Hepatocyte (in vitro differentiated cells): ENCODE data around the gene TLR9. TPM values are rescaled to one million over a fixed set of nuclear protein-coding genes. Genes with fewer than 3 reads are reported as not detected.

ENCODE experiments used
- DNase-seq: peaks from one replicate; pipeline ENCODE4 v3.0.0-alpha.2; 2016; ENCODE audit warnings: low spot score
- H2AFZ ChIP-seq: fragments of 200-600 bp; sonication (generic); 2 replicates; pipeline ENCODE4 v1.6.0; 2016; ENCODE audit warnings: antibody characterized with exemption, mild to moderate bottlenecking
- H3K27ac ChIP-seq: fragments of 200-600 bp; sonication (generic); 2 replicates; pipeline ENCODE4 v1.5.1; 2016; ENCODE audit warnings: mild to moderate bottlenecking
- H3K27me3 ChIP-seq: fragments of 200-600 bp; sonication (generic); 2 replicates; pipeline ENCODE4 v1.6.1; 2016
- H3K36me3 ChIP-seq: fragments of 200-600 bp; sonication (generic); replicated peaks from 2 replicates; pipeline ENCODE4 v1.5.1; 2016; ENCODE audit warnings: low read depth; ENCODE audit not compliant: insufficient read depth
- H3K4me1 ChIP-seq: fragments of 200-600 bp; sonication (generic); 2 replicates; pipeline ENCODE4 v1.5.1; 2016; ENCODE audit warnings: mild to moderate bottlenecking, moderate library complexity; ENCODE audit not compliant: insufficient read depth
- H3K4me2 ChIP-seq: fragments of 200-600 bp; sonication (generic); 2 replicates; pipeline ENCODE4 v1.6.0; 2016
- H3K4me3 ChIP-seq: fragments of 200-600 bp; sonication (generic); 2 replicates; pipeline ENCODE4 v1.5.1; 2016; ENCODE audit warnings: mild to moderate bottlenecking
- H3K79me2 ChIP-seq: fragments of 200-600 bp; sonication (generic); 2 replicates; pipeline ENCODE4 v1.6.0; 2017; ENCODE audit warnings: mild to moderate bottlenecking
- H3K9me2 ChIP-seq: fragments of 200-600 bp; sonication (generic); replicated peaks from 2 replicates; pipeline ENCODE4 v1.6.0; 2017; ENCODE audit warnings: mild to moderate bottlenecking; ENCODE audit not compliant: insufficient read depth
- H3K9me3 ChIP-seq: fragments of 200-600 bp; sonication (generic); 2 replicates; pipeline ENCODE4 v1.5.1; 2016; ENCODE audit warnings: low read depth, mild to moderate bottlenecking
- H4K20me1 ChIP-seq: fragments of 200-600 bp; sonication (generic); 2 replicates; pipeline ENCODE4 v1.6.0; 2016; ENCODE audit warnings: mild to moderate bottlenecking; ENCODE audit not compliant: insufficient read depth, poor library complexity, severe bottlenecking
- CTCF ChIP-seq: fragments of 200-600 bp; sonication (generic); IDR thresholded peaks from 2 replicates; pipeline ENCODE4 v1.5.1; 2016; ENCODE audit warnings: antibody characterized with exemption, mild to moderate bottlenecking; ENCODE audit not compliant: poor library complexity
- EZH2 ChIP-seq: fragments of 200-600 bp; sonication (generic); IDR thresholded peaks from 2 replicates; pipeline ENCODE4 v1.6.1; 2016; ENCODE audit warnings: antibody characterized with exemption, mild to moderate bottlenecking, borderline replicate concordance
- EZH2phosphoT487 ChIP-seq: fragments of 200-600 bp; sonication (generic); IDR thresholded peaks from one replicate; pipeline ENCODE4 v1.6.1; 2018; ENCODE audit warnings: antibody characterized with exemption, mild to moderate bottlenecking, low read depth, moderate library complexity; ENCODE audit not compliant: unreplicated experiment, severe bottlenecking
- WGBS: methylation state at CpG from one replicate; pipeline ENCODE4 v1.1.6; 2016; ENCODE audit warnings: low lambda C conversion rate; ENCODE audit errors: missing lambda C conversion rate; 5-methylcytosine and 5-hydroxymethylcytosine counted together
- polyA plus RNA-seq: library from polyadenylated mRNA; unstranded; fragments of >200 nt; fragmentation: Nextera tagmentation; extraction: Ambion mirVana; gene quantifications from 2 replicates; pipeline ENCODE4 v1.2.1, GENCODE V29; 2016
- total RNA-seq: library from RNA; depleted of rRNA; stranded (reverse); fragments of >200 nt; gene quantifications from 2 replicates; pipeline ENCODE4 v1.2.3, GENCODE V29; 2014

Gene TLR9
- total and polyA plus RNA-seq, 2 experiments from 2014 or later, result not detected

- no peak overlapping the region for H3K27ac ChIP-seq
- peaks cover 25% of the 10 kb centered on the region for H3K4me1 ChIP-seq
- H3K4me2 ChIP-seq, result no peak overlapping the region
- no peak for TF ChIP-seq CTCF
- TF ChIP-seq EZH2phosphoT487, result no peak
- TF ChIP-seq EZH2, result no peak
- WGBS, result 86% methylated on average over 9 of the region's 9 CpGs
- H2AFZ ChIP-seq, result no peak overlapping the region
- H3K27me3 ChIP-seq, result no peaks in the 10 kb centered on the region
- no peaks in the 10 kb centered on the region for H3K9me3 ChIP-seq
- no peaks in the 10 kb centered on the region for H3K36me3 ChIP-seq
- H3K79me2 ChIP-seq, result peaks cover 4% of the 10 kb centered on the region
- no peak overlapping the region for H3K4me3 ChIP-seq
- no peaks in the 10 kb centered on the region for H4K20me1 ChIP-seq
- DNase-seq, result peak; percentile 10
- H3K9me2 ChIP-seq, result no peaks in the 10 kb centered on the region
Measured at GRCh38 chr3:52243791-52244628, 18.6 kb upstream of the TLR9 start.

- H3K4me1 ChIP-seq, result peaks cover 41% of the 10 kb centered on the region
- no peak overlapping the region for H3K4me2 ChIP-seq
- 63% methylated on average over 1 of the region's 1 CpG for WGBS
- no peaks in the 10 kb centered on the region for H3K9me3 ChIP-seq
- no peak overlapping the region for H3K27ac ChIP-seq
- H3K27me3 ChIP-seq, result no peaks in the 10 kb centered on the region
- H2AFZ ChIP-seq, result no peak overlapping the region
- no peak for DNase-seq
- peaks cover 7% of the 10 kb centered on the region for H4K20me1 ChIP-seq
- H3K79me2 ChIP-seq, result peaks cover 21% of the 10 kb centered on the region
- no peak for TF ChIP-seq EZH2
- TF ChIP-seq EZH2phosphoT487, result no peak
- TF ChIP-seq CTCF, result no peak
- no peak overlapping the region for H3K4me3 ChIP-seq
- no peaks in the 10 kb centered on the region for H3K9me2 ChIP-seq
- no peaks in the 10 kb centered on the region for H3K36me3 ChIP-seq
Measured at GRCh38 chr3:52242039-52242438, 16.6 kb upstream of the TLR9 start.

GRCh38 chr3:52240886-52241370, 15.5 kb upstream of the TLR9 start:
- TF ChIP-seq CTCF (no peak), EZH2phosphoT487 (no peak)
- H3K36me3 ChIP-seq, result no peaks in the 10 kb centered on the region
- H3K27me3 ChIP-seq, result no peaks in the 10 kb centered on the region
- H3K4me3 ChIP-seq, result no peak overlapping the region
- peaks cover 7% of the 10 kb centered on the region for H4K20me1 ChIP-seq
- H3K79me2 ChIP-seq, result peaks cover 32% of the 10 kb centered on the region
- peak overlapping the region; percentile 47 for H3K27ac ChIP-seq
- no peaks in the 10 kb centered on the region for H3K9me2 ChIP-seq
- WGBS, result 97% methylated on average over 4 of the region's 4 CpGs
- H2AFZ ChIP-seq, result no peak overlapping the region
- H3K9me3 ChIP-seq, result no peaks in the 10 kb centered on the region
- H3K4me2 ChIP-seq, result no peak overlapping the region
- no peak for DNase-seq
- peaks cover 37% of the 10 kb centered on the region for H3K4me1 ChIP-seq
